Astrocyte of the spinal cord (primary cell): Measurements from ENCODE around the gene ARHGAP29.

Experiments
- DNase-seq: peaks from one replicate; pipeline ENCODE4 v3.0.0; 2011; ENCODE audit warnings: low read depth, low spot score
- H3K4me3 ChIP-seq: 2 replicates; pipeline ENCODE4 v1.5.1; 2011; ENCODE audit warnings: low read depth, mild to moderate bottlenecking, low read length, moderate library complexity
- CTCF ChIP-seq: IDR thresholded peaks from 2 replicates; pipeline ENCODE4 v1.5.1; 2012; ENCODE audit warnings: low read depth, mild to moderate bottlenecking, low read length, inconsistent platforms
- in situ Hi-C: cut with HindIII; loops from 2 replicates; pipeline ENCODE4 v1.10.0; 2017; ENCODE audit warnings: low sequenced_read_pairs

The ARHGAP29 gene

GRCh38 chr1:94255476-94255875 lies 18.1 kb upstream of the ARHGAP29 start:
- no peak overlapping the region for H3K4me3 ChIP-seq
- TF ChIP-seq CTCF, result no peak
- no peak for DNase-seq
- in situ Hi-C loops, result no loop called here

GRCh38 chr1:94254073-94254810 lies 16.9 kb upstream of the ARHGAP29 start:
- TF ChIP-seq CTCF, result no peak
- no peak overlapping the region for H3K4me3 ChIP-seq
- DNase-seq, result no peak
- in situ Hi-C loops, result no loop called here

- TF ChIP-seq CTCF, result no peak
- H3K4me3 ChIP-seq, result no peak overlapping the region
- DNase-seq, result no peak
- in situ Hi-C loops, result no loop called here
These were observed 16.2 kb upstream of the ARHGAP29 start for GRCh38 chr1:94253456-94254017.

- in situ Hi-C loops, result no loop called here
- no peak for TF ChIP-seq CTCF
- no peak for DNase-seq
- no peak overlapping the region for H3K4me3 ChIP-seq
These were observed 13.0 kb upstream of the ARHGAP29 start for GRCh38 chr1:94250341-94250740.

GRCh38 chr1:94248956-94249688 lies 11.7 kb upstream of the ARHGAP29 start:
- TF ChIP-seq CTCF, result no peak
- no peak for DNase-seq
- in situ Hi-C loops, result no loop called here
- H3K4me3 ChIP-seq, result no peak overlapping the region

- DNase-seq, result peak; percentile 58
- H3K4me3 ChIP-seq, result peak overlapping the region; percentile 85
- in situ Hi-C loops, result no loop called here
- no peak for TF ChIP-seq CTCF
These were observed 10.0 kb upstream of the ARHGAP29 start for GRCh38 chr1:94247138-94248094.
